ENCODE measurements around the gene SDCCAG8.

SDCCAG8 gene

DNA sequence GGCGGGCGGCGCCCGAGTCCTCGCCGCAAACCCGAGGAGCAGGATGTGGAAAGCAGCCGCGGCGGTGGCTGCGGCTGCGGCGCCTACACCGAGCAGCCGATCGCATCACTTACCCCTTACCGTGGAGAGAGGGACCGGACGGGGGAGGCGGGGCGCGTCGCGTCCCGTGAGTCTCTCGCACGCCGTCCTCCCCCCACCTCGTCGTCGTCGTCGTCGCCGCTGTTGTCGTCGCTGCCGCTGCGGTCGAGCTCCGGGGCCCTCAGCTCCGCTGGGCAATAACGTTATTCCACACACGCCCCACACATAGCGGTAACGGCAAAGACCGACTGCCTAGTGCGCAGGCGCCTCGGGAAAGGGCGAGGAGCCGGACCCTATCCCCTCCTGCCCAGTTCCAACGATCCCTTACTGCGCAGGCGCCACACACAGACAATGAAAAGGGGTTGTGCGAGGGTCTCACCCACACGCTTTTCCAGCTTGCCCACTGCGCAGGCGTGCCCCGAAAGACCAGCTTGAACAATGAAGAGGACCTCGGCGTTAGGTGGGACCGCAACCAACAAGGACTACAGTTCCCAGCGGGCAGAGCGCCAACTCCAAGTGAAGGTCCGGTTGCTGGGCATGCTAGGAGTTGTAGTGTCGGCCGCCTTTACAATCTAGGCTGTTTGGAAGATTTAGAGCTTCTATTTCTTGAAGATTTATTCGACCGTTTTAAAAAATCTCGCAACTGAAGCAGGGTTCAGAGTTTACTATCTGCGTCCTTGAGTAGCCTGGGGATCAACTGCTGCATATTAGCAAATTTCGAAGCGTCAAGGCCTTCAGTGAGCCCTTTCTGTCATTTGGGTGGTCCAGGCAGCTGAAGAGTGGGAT is 682 bp upstream of the SDCCAG8 start, which contains the start of gene CEP170:
CEP170 (minus strand) TSS at position 355 of the 864 bp plus-strand sequence. CDS start 30,001 bp downstream, outside the sequence.
- DNase-seq = peak; percentile 89

GRCh38 chr1:243256590-243256989 is 749 bp downstream of the SDCCAG8 start:
- DNase-seq = no peak

DNA sequence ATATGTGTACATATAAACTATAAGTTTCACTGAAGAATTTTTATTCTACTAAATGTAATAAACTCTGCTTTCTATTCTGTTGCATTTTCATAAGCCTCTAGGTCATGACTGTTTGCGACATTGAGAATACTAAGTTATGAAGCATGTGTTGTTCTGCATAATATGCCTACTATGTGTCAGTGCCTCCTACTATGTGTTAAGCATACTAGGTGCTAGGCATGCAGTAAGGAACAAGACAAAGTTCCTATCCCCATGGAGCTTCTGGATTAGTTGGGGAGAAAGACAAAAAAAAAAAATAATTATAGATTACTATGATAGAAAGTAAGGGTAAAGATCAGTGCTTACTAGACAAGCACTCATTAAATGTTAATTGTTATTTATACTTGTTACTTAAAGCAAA is 1.3 kb downstream of the SDCCAG8 start:
- DNase-seq = no peak

DNA sequence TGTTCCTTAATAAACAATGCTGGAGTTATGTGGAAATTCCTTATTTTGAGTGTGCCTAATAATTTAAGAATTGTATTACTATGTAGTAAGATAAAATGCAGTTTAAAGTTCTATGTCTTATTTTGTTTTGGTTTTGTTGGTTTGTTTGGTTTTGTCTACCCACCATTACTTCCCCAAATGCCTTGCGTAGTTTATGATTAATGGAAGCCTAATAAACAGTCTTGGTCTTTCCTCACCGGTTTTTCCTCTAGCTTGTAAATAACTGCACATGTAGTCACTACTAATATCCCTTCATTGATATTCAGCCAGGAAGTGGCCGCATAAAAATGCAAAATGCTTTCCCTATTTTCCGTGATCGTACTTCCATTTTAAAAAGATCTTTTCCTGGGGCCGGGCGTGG is 2.9 kb downstream of the SDCCAG8 start:
- DNase-seq = no peak

DNA sequence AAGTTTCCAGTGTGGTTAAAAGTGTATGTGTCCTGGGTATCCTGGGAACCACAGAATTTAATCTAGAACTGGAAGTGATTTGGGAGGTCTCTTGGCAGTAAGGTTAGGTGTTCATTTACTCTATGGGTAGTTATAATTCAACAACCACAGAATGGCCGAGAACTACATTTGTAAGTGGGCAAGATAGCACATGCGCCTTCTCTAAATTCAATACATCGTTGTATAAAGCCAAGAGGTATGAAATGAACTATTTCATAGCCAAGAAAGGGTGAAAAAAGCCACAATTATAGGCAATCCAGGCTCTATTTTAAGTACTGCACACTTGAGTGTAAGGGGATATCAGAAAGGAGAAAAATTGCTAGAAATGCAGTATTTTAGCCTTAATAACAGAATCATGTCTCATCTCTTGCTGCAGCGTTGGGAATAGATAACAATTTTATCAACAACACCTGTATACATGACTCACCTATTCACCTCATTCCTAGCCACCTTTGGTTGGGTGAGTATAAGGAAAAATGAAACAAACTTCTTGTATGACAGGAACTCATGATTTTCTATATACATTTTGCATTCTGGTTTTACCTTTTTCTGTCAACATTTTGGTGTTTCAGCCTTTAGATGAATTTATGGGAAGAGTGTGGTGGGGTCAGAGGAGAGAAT is 4.5 kb downstream of the SDCCAG8 start:
- no peak for DNase-seq

DNA sequence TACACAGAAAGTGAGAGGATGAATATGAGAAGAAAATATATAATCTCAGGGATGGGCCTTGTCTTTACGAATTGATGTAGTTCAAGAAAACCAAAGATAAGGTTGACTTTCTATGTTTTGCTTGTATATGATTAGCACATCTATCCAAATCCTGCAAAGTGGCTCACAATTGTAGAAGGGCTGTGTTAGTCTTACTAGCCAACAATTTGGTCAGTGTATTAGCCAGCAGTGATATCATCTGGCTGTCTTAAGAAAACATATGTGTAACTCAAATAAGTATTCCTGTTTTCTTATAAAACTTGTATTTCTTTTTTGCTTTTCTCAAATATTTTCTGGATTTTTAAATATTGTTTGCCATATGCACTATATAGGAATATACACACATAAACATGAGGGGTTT is 5.5 kb downstream of the SDCCAG8 start:
- no peak for DNase-seq

GRCh38 chr1:243264717-243265116 is 8.9 kb downstream of the SDCCAG8 start:
- peak; percentile 51 for DNase-seq

DNA sequence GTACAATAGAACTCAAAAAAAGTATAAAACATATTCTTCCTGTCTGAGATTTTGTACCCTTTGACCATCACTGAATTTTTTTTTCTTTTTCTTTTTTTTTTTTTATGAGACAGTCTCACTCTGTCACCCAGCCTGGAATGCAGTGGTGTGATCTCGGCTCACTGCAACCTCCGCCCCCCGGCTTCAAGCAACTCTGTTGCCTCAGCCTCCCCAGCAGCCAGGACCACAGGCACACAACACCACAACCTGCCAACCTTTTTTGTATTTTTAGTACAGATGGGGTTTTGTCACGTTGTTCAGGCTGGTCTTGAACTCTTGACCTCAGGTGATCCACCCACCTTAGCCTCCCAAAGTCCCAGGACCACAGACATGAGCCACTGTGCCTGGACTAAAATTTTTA is 10.4 kb downstream of the SDCCAG8 start:
- DNase-seq = no peak

DNA sequence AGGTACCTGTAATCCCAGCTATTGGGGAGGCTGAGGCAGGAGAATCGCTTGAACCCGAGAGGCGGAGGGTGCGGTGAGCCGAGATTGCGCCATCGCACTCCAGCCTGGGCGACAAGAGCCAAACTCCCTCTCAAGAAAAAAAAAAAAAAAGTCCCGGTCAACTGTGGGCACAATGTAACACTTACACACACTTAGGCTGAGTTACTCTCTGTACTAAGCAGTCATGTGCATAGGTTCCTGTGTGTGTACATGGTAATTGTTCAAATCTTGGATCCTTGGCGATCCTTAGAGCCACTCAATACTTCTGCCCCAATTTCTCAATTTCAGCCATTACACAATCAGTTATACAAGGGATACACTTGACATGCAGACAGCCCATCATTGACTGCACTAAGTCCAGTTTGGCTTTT is 11.6 kb downstream of the SDCCAG8 start:
- DNase-seq = no peak

DNA sequence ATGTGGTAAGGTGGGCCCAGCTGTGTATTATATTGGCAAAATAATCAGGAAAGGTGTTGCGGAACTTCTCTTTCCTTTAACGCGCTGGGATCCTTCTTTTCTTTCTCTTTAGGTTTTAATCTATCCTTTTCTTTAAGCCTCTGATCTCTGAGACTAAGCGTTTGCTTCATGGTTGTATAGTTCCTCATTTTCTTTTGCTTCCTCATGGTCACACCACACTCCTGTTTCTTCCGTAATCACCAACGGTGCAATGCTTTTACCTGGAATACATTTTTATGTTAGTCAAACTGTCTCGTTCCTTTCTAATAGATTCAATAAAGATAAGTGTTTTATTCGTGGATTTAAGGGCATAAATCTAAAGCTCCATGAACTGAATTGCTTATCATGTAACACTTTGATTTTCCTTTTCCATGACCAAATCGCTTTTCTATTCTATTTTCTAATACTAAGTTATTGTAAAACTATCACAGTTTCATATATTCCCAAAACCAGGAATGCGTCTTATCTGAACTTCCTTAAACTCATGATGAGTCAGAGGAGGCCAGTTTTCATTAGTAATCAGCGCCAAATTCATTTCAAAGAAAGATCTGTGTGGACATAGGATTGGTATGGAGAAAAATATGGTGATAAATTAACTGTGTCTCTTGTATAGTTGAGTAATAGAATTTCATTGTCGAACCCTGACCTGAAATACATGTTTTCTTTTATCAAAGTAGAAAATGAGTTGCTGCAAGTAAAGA is 12.2 kb downstream of the SDCCAG8 start:
- no peak for DNase-seq

DNA sequence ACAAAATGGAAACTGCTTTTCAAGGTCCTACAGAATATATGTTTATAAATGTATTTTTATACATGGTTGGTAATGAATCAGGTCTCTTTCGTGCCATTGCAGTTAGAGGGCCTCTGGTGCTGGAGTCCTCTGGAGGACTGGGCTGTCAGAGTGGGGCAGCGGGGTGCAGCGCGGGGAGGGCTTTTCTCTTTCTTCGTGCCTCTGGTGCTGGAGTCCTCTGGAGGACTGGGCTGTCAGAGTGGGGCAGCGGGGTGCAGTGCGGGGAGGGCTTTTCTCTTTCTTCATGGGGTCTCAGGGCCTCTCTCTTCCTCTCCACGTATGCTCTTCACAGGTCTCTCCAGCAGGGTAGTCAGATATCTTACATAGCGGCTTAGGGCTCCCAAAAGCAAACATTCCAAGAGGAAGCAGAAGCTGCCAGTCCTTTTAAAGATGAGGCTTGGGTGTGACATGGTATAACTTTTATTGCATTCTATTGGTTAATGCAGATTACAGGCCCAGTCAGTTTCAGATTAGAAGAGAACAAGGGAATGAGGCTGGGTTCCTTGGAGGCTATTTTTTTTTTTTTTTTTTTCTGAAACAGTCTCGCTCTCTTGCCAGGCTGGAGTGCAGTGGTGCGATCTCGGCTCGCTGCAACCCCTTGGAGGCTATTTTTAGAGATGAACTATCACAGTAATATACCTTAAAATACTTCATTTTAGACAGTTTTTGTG is 13.1 kb downstream of the SDCCAG8 start:
- no peak for DNase-seq

DNA sequence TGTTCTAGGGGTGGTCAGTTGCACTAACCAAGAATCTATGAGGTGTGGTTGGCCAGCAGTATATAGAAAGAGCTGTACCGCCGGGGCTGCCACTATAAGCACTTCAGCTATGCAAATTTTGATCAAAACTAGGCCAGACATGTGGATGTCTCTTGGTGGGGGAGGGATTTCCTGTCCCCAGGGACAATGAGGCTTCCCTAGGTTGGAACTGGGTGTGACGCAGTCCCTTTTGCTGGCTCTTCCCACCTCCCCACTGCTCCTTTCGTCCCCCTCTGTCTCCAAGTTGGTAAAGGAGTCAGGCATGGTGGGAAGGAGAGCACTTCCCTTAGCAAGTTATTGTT is 13.6 kb downstream of the SDCCAG8 start:
- DNase-seq = no peak

DNA sequence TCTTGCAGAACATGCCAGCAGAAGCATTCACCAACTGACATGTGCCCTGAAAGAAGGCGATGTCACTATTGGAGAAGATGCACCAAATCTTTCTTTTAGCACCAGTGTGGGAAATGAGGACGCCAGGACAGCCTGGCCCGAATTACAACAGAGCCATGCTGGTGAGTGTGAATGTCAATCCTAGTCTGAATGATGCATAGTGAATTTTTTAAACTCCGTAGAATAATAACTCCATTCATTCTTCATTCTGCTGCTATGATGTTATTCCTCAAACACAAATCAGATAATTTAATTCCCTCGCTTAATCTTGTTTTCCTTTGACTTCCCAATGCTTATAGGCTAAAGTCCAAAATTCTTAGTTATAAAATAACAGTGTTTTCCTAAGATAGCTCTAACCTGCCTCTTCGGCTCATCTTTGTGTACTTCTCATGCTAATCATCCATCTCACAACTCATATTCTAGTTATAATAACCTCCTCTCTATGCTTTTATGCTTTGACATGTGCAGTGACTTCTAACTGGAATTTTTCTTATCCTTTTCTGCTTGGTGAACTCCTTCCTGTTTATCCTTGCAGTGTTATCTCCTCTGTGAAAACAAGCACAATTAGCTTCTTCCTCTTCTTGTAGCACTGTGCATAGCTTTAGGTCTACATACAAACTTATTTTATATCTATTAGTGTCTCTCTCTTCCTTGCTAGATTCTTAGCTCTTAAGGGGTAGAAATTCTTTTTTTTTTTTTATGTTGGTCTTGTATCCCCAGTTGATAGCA is 14.4 kb downstream of the SDCCAG8 start:
- DNase-seq = no peak

- DNase-seq = no peak
Observed at GRCh38 chr1:243271996-243272395, 16.2 kb downstream of the SDCCAG8 start.

DNA sequence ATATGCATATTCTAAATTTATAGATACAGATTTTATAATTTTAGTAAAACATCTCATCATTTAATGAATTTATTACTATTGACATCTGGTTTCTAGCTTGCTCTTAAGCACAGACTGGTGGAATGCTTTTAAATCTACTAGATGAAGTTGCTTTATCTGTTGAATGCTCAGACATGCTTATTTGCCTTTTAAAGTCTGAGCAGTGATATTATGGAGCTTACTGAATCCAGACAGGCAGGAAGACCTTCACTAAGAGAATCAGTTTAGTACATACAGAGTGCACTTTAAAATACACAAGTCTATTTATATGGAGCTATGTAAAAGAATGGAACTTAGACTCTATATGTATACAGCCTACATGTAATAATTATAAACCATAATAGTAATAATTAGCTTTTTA is 16.6 kb downstream of the SDCCAG8 start:
- DNase-seq = no peak

- DNase-seq = no peak
Observed at GRCh38 chr1:243273506-243273905, 17.7 kb downstream of the SDCCAG8 start.

GRCh38 chr1:243273945-243274344 is 18.1 kb downstream of the SDCCAG8 start:
- no peak for DNase-seq

- no peak for DNase-seq
Observed at GRCh38 chr1:243275316-243275715, 19.5 kb downstream of the SDCCAG8 start.

GRCh38 chr1:243280571-243281129 is 24.8 kb downstream of the SDCCAG8 start:
- no peak for DNase-seq

DNA sequence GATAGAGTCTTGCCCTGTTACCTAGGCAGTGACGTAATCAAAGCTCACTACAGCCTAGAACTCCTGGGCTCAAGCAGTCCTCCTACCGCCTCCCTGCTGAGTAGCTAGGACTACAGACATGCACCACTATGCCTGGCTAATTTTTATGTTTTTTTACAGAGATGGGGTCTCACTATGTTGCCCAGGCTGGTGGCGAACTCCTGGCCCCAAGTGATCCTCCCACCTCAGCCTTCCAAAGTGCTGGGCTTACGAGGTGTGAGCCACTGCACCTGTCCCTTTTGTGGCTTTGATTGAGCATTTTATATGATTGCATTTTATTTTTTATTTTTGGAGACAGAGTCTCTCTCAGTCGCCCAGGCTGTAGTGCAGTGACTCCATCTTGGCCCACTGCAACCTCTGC is 25.8 kb downstream of the SDCCAG8 start:
- no peak for DNase-seq

- peak; percentile 15 for DNase-seq
Observed at GRCh38 chr1:243286409-243287122, 30.7 kb downstream of the SDCCAG8 start.
